ENCODE results near the gene CCM2. TPM values are rescaled to one million over a fixed set of nuclear protein-coding genes. Genes with fewer than 3 reads are reported as not detected.

CCM2 gene
- total and polyA plus RNA-seq, 2 experiments from 2014 or later: 24.9 to 40.1 TPM

GRCh38 chr7:44984478-44984758 lies 15.6 kb upstream of the CCM2 start:
- Histone ChIP-seq H4K20me1 (replicated peaks; ENCODE audit: insufficient read depth) (peaks cover 21% of the 10 kb centered on the region), H3K27me3 (ENCODE audit: insufficient read depth) (no peaks in the 10 kb centered on the region), H3K27ac (ENCODE audit: low read depth) (peak overlapping the region; percentile 95), H3F3A (replicated peaks; ENCODE audit: low read depth) (peaks cover 52% of the 10 kb centered on the region), H3K4me2 (peak overlapping the region; percentile 99), H3K4me3 (peak overlapping the region; percentile 98), H3K9me2 (ENCODE audit: insufficient read depth) (no peaks in the 10 kb centered on the region), H3K36me3 (ENCODE audit: insufficient read depth) (peaks cover 40% of the 10 kb centered on the region), H3K79me2 (replicated peaks; ENCODE audit: insufficient read depth) (peaks cover 25% of the 10 kb centered on the region), H3K4me1 (ENCODE audit: insufficient read depth) (peaks cover 10% of the 10 kb centered on the region), H2AFZ (no peak overlapping the region)
- Mint-ChIP-seq H3K36me3 (ENCODE audit: low read depth) (peaks cover 59% of the 10 kb centered on the region), H3K9me3 (no peaks in the 10 kb centered on the region), H3K27ac (peak overlapping the region; percentile 100), H3K4me1 (peaks cover 30% of the 10 kb centered on the region), H3K27me3 (ENCODE audit: insufficient read depth, low read depth, poor library complexity) (peaks cover 25% of the 10 kb centered on the region), H3K4me3 (peak overlapping the region; percentile 100)
- DNase-seq (ENCODE audit: low spot score): no peak
- no peak for ATAC-seq
- no peak for TF ChIP-seq JUNB (IDR thresholded peaks at IDR 0.05; ENCODE audit: unreplicated experiment)
- TF ChIP-seq EZH2phosphoT487 (IDR thresholded peaks at IDR 0.05; ENCODE audit: unreplicated experiment): no peak
- no peak for TF ChIP-seq EZH2 (IDR thresholded peaks at IDR 0.05; ENCODE audit: low read depth, unreplicated experiment)
- no peak for TF ChIP-seq ETS1 (IDR thresholded peaks at IDR 0.05)
- no peak for TF ChIP-seq ZNF331 (CRISPR knock-in tag; IDR thresholded peaks at IDR 0.05; ENCODE audit: low read depth)
- TF ChIP-seq ZNF462 (CRISPR knock-in tag; IDR thresholded peaks at IDR 0.05): no peak
- TF ChIP-seq POLR2AphosphoS5 (IDR thresholded peaks at IDR 0.05; ENCODE audit: low read depth): no peak; the same call in 1 of the 2 replicates
- TF ChIP-seq STAT1 (IDR thresholded peaks at IDR 0.05; ENCODE audit: unreplicated experiment): no peak
- no peak for TF ChIP-seq CREB1 (CRISPR knock-in tag; IDR thresholded peaks at IDR 0.05; ENCODE audit: low read depth)
- TF ChIP-seq ZNF114 (CRISPR knock-in tag; IDR thresholded peaks at IDR 0.05): no peak

All from GM23338 (cell line).